GM10248 (cell line): ENCODE measurements around the gene TPM2.

Experiments used
- CTCF ChIA-PET: fragments of 300-600 bp; sonication (Branson Sonifier 250); formaldehyde crosslinking; extraction: SDS; loops from one replicate; lab custom pipeline; 2021; ENCODE audit warnings: antibody characterized with exemption; lab: Yijun Ruan, JAX
- POLR2A ChIA-PET: fragments of 350-650 bp; sonication (Branson Sonifier 250); formaldehyde crosslinking; extraction: SDS; loops from one replicate; lab custom pipeline; 2020; ENCODE audit warnings: antibody characterized with exemption; lab: Yijun Ruan, JAX
- DNase-seq: peaks from one replicate; pipeline ENCODE4 v3.0.0; 2012; ENCODE audit errors: extremely low spot score
- CTCF ChIP-seq: IDR thresholded peaks from 2 replicates; pipeline ENCODE4 v1.5.1; 2012; ENCODE audit warnings: mild to moderate bottlenecking, low read depth; ENCODE audit errors: extremely low read depth, missing control alignments, control extremely low read depth

TPM2 gene

GRCh38 chr9:35695943-35696401, 6.2 kb upstream of the TPM2 start:
- no peak for TF ChIP-seq CTCF
- ChIA-PET CTCF (interaction anchor here (0.8 to 7.1 kb wide), 41 partner anchors 8 to 327 kb away, joined by 3 to 224 read pairs (median 5); partner anchors contain the start of genes ARHGEF39, CA9, CCDC107 and CD72), POLR2A (interaction anchor here (0.6 to 1.0 kb wide), 3 partner anchors 19 to 35 kb away, joined by 3 to 4 read pairs (median 4); no protein-coding TSS in a partner anchor)
- no peak for DNase-seq

- CTCF ChIA-PET = interaction anchor here (0.9 to 2.5 kb wide), 5 partner anchors 8 to 88 kb away, joined by 3 to 12 read pairs (median 4); partner anchors contain the start of gene ARHGEF39
- no peak for DNase-seq
- POLR2A ChIA-PET = interaction anchor here (0.6 to 1.4 kb wide), 2 partner anchors 75 to 1714 kb away, joined by 3 read pairs; no protein-coding TSS in a partner anchor
- no peak for TF ChIP-seq CTCF
Measured at GRCh38 chr9:35691757-35692301, 2.1 kb upstream of the TPM2 start.

- no peak for DNase-seq
- ChIA-PET POLR2A (interaction anchor here (1.1 to 1.4 kb wide), 3 partner anchors 16 to 75 kb away, joined by 3 read pairs; partner anchors contain the start of genes CCDC107 and RMRP), CTCF (interaction anchor here (1.1 to 2.5 kb wide), 5 partner anchors 26 to 88 kb away, joined by 3 to 12 read pairs (median 4); partner anchors contain the start of gene ARHGEF39)
Measured at GRCh38 chr9:35691334-35691650, 1.6 kb upstream of the TPM2 start.

GRCh38 chr9:35690614-35691333, 1.0 kb upstream of the TPM2 start:
- ChIA-PET CTCF (interaction anchor here (1.0 to 2.5 kb wide), 7 partner anchors 19 to 87 kb away, joined by 3 to 12 read pairs (median 4); partner anchors contain the start of gene ARHGEF39), POLR2A (interaction anchor here (0.9 to 1.4 kb wide), 4 partner anchors 15 to 74 kb away, joined by 3 read pairs; partner anchors contain the start of genes CCDC107 and RMRP)
- no peak for TF ChIP-seq CTCF
- peak; percentile 59 for DNase-seq

More at GRCh38 chr9:35691334-35691650, 1.6 kb upstream of the TPM2 start:
- TF ChIP-seq CTCF = no peak

GRCh38 chr9:35690294-35690613, 529 bp upstream of the TPM2 start:
- peak; percentile 55 for DNase-seq
- no peak for TF ChIP-seq CTCF
- ChIA-PET POLR2A (interaction anchor here (0.9 to 1.4 kb wide), 3 partner anchors 15 to 38 kb away, joined by 3 read pairs; partner anchors contain the start of genes CCDC107 and RMRP), CTCF (interaction anchor here (1.0 to 2.5 kb wide), 6 partner anchors 18 to 87 kb away, joined by 3 to 12 read pairs (median 4); partner anchors contain the start of gene ARHGEF39)
